GM12864 (cell line): ENCODE results near the gene PPM1E.

Experiments
- DNase-seq: peaks from one replicate; pipeline ENCODE4 v3.0.0-alpha.2; 2011; ENCODE audit warnings: low read depth
- H3K4me3 ChIP-seq: 2 replicates; pipeline ENCODE4 v1.5.1; 2011; ENCODE audit warnings: mild to moderate bottlenecking, low read depth, low read length, control low read depth
- TF ChIP-seq, protein P1 (sequence below): IDR thresholded peaks from 2 replicates; pipeline ENCODE4 v1.5.1; 2011; ENCODE audit warnings: low read depth, mild to moderate bottlenecking, moderate library complexity, low read length, control low read depth, inconsistent platforms; ENCODE audit errors: missing control alignments

The PPM1E gene

DNA sequence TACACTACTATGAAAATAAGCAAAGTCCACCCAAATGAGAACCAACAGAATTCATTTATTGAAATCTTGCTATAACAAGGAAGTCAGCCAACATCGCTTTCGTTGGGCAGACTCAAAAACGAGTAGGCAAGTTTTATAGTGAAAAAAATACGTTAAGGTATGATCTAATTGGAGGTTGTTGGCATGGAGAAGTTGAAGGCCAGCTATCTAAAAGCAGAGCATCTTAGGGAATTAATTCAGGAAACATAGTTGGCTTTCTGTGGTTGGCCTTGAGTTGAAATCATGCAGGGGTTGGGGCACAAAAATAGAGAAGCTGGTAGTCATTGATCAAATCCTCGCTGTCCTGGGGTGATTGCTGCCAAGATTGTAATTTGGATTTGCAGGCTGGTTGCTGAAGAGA, 118.3 kb downstream of the PPM1E start:
- no peak overlapping the region for H3K4me3 ChIP-seq
- TF ChIP-seq, protein P1, sequence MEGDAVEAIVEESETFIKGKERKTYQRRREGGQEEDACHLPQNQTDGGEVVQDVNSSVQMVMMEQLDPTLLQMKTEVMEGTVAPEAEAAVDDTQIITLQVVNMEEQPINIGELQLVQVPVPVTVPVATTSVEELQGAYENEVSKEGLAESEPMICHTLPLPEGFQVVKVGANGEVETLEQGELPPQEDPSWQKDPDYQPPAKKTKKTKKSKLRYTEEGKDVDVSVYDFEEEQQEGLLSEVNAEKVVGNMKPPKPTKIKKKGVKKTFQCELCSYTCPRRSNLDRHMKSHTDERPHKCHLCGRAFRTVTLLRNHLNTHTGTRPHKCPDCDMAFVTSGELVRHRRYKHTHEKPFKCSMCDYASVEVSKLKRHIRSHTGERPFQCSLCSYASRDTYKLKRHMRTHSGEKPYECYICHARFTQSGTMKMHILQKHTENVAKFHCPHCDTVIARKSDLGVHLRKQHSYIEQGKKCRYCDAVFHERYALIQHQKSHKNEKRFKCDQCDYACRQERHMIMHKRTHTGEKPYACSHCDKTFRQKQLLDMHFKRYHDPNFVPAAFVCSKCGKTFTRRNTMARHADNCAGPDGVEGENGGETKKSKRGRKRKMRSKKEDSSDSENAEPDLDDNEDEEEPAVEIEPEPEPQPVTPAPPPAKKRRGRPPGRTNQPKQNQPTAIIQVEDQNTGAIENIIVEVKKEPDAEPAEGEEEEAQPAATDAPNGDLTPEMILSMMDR: no peak
- no peak for DNase-seq

DNA sequence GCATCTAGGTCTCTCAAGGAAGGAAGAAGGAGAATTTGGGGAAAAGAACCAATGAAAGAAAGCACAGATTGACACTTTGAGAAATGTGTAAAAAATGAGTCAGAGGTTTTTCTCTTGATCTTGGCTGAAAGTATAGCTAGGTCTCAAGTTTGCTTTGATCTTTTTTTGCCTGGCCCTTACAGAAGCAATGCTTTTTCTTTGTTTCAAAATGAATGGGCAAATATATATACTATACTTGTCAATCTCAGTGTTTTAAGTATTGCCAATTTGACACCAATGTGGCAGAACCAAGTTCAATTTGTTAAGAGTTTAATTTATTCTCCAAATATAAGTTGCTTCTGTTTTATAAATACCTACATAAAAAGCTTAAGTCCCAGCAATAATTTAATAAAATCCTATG, 119.6 kb downstream of the PPM1E start:
- H3K4me3 ChIP-seq: no peak overlapping the region
- TF ChIP-seq, protein P1: no peak
- no peak for DNase-seq

DNA sequence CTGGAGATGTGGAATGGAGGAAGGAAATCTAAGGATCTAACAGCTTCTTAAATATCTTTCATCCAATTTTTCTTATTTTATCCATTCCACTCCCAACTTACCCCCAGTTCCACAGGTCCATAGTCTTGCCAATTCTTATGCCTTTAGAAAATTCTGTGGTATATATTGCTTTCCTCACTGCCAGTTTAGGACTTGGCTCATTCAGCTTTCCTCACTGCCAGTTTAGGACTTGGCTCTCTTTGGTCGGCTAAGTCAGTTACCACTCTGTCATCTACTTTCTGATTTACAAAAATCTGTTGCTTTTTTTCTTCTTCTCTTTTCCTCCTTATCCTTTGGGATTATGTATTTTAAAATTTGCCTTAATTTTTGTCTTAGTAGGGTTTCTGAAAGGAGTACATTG, 128.5 kb downstream of the PPM1E start:
- TF ChIP-seq, protein P1: no peak
- DNase-seq: no peak

DNA sequence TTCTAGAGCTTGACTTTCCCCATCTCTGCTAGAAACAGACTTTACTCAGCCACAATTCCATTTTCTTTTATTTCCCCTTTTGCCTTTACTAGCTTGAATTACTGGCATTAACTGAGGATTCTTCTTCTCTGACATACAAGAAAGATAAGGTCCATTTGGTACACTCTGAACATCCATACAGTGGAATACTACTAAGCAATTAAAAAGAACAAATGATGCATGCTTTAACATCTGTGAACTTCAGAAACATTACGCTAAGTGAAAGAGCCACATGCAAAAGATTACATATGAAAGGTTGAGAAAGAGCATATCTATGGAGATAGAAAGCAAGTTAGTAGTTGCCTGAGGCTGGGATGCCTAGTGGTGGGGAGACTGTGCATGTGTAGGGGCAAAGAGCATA, 130.9 kb downstream of the PPM1E start:
- TF ChIP-seq, protein P1: no peak

More for the DNA sequence above, 128.5 kb downstream of the PPM1E start:
- H3K4me3 ChIP-seq: no peak overlapping the region

DNA sequence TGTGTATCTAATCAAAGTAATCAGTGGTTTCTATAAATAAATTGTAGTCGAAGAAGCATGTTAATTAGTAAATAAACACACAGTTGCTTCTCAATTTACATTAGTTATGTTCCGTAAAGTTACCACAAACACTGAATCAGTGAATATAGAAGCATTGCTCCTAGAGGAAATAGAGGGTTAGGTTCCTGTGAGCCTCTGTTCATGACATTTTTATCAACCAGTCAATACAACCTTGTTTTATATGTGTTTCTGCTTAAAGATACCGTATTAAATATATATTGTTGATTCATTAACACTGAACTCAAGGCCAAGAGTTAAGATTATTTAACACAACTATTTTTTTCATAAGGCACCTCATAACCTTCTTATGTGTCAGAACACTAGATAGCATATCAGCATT, 134.3 kb downstream of the PPM1E start:
- H3K4me3 ChIP-seq: no peak overlapping the region
- DNase-seq: no peak
- TF ChIP-seq, protein P1: no peak

More for the DNA sequence above, 130.9 kb downstream of the PPM1E start:
- DNase-seq: no peak
- H3K4me3 ChIP-seq: no peak overlapping the region

DNA sequence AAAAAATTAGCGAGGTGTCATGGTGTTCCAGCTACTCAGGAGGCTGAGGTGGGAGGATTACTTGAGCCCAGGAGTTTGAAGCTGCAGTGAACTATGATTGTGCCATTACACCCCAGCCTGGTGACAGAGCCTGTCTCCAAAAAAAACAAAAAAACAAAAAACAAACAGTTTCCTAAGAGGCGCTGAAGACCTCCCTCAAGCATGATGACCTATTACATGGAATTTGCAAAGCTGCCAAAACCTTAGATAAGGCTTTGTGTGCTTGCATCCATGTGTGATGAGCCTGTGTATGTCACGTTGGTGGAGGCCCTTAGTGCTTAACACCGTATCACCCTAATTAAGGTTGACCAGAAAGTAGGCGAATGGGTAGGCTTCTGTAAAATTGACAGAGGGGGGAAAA, 143.5 kb downstream of the PPM1E start:
- no peak overlapping the region for H3K4me3 ChIP-seq
- TF ChIP-seq, protein P1: no peak
- no peak for DNase-seq

DNA sequence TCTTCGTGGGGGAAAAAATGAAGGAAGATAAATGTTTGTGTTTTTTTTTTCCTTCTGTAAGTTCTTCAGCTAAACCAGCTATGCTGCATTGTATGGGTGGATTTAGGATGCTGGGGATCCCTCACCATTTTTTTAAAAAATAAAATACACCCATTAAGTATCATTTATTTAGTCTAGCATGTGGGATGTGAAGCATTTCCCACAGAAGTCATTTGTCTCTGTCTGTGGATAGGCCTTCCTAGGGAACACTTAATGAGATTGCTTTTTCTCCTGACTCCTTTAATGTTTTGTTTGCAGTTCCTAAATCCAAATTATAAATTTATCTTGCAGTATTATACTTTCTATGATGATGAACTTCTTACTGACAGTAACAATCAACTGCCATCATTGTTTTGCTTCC, 146.7 kb downstream of the PPM1E start:
- TF ChIP-seq, protein P1: no peak
- no peak overlapping the region for H3K4me3 ChIP-seq
- DNase-seq: no peak
